GM23338 (cell line): ENCODE measurements around the gene CLUH.

Experiments used
- EZH2 ChIP-seq: fragments of 200-600 bp; sonication (generic); IDR thresholded peaks from one replicate; pipeline ENCODE4 v1.8.0; 2017; ENCODE audit warnings: antibody characterized with exemption, mild to moderate bottlenecking, low read depth; ENCODE audit not compliant: unreplicated experiment
- JUNB ChIP-seq: IDR thresholded peaks from one replicate; pipeline ENCODE4 v1.6.1; 2016; ENCODE audit warnings: antibody characterized with exemption; ENCODE audit not compliant: unreplicated experiment
- POLR2AphosphoS5 ChIP-seq: IDR thresholded peaks from 2 replicates; pipeline ENCODE4 v1.6.1; 2016; ENCODE audit warnings: antibody characterized with exemption, low read depth
- ZNF114 ChIP-seq: fragments of 250-450 bp; sonication (Bioruptor Pico); IDR thresholded peaks from 2 replicates; pipeline ENCODE4 v1.5.0; 2020; ENCODE audit warnings: mild to moderate bottlenecking, moderate library complexity
- ZNF331 ChIP-seq: fragments of 250-450 bp; sonication (Bioruptor Pico); IDR thresholded peaks from 2 replicates; pipeline ENCODE4 v1.5.0; 2020; ENCODE audit warnings: low read depth, mild to moderate bottlenecking, moderate library complexity
- TF ChIP-seq, protein P1 (sequence below), 2 experiments: fragments of 200-600 bp in 1 of 2; sonication (generic) in 1 of 2; conservative IDR thresholded peaks; 2 replicates each; pipeline versions ENCODE4 v1.5.1 to v1.6.1; 2016 to 2017; ENCODE audit warnings: antibody characterized with exemption in 2 of 2, low read depth in 2 of 2, mild to moderate bottlenecking in 2 of 2, moderate library complexity in 1 of 2
- TF ChIP-seq, protein P2 (sequence below): IDR thresholded peaks from one replicate; pipeline ENCODE4 v1.6.1; 2018; ENCODE audit warnings: antibody characterized with exemption; ENCODE audit not compliant: unreplicated experiment

DNA sequence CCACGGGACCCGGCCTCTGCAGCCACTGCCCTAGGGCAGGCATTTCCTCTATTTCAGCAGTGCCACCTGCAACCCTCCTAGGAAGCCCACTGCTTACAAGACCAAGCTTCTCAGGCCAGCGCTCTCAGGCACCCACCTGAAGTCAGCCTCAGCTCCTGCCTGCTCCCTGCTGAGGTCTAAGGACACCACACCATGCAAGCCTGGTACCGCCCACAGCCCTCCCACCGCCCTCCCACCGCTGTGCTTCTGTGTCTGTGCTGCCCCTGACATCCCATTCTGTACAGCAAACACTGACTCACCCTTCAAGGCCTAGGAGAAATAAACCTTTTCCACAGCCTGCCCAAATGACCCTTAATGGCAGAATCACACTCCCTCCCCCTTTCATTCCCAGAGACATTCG, 6.3 kb downstream of the CLUH start:
- TF ChIP-seq, protein P1, sequence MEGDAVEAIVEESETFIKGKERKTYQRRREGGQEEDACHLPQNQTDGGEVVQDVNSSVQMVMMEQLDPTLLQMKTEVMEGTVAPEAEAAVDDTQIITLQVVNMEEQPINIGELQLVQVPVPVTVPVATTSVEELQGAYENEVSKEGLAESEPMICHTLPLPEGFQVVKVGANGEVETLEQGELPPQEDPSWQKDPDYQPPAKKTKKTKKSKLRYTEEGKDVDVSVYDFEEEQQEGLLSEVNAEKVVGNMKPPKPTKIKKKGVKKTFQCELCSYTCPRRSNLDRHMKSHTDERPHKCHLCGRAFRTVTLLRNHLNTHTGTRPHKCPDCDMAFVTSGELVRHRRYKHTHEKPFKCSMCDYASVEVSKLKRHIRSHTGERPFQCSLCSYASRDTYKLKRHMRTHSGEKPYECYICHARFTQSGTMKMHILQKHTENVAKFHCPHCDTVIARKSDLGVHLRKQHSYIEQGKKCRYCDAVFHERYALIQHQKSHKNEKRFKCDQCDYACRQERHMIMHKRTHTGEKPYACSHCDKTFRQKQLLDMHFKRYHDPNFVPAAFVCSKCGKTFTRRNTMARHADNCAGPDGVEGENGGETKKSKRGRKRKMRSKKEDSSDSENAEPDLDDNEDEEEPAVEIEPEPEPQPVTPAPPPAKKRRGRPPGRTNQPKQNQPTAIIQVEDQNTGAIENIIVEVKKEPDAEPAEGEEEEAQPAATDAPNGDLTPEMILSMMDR (conservative IDR thresholded peaks at IDR 0.05; ENCODE audit: low read depth in 2 of 2): no peak
- TF ChIP-seq EZH2 (no peak), ZNF331 (CRISPR knock-in tag) (no peak), POLR2AphosphoS5 (no peak), ZNF114 (no peak), JUNB (no peak)
- TF ChIP-seq, protein P2, sequence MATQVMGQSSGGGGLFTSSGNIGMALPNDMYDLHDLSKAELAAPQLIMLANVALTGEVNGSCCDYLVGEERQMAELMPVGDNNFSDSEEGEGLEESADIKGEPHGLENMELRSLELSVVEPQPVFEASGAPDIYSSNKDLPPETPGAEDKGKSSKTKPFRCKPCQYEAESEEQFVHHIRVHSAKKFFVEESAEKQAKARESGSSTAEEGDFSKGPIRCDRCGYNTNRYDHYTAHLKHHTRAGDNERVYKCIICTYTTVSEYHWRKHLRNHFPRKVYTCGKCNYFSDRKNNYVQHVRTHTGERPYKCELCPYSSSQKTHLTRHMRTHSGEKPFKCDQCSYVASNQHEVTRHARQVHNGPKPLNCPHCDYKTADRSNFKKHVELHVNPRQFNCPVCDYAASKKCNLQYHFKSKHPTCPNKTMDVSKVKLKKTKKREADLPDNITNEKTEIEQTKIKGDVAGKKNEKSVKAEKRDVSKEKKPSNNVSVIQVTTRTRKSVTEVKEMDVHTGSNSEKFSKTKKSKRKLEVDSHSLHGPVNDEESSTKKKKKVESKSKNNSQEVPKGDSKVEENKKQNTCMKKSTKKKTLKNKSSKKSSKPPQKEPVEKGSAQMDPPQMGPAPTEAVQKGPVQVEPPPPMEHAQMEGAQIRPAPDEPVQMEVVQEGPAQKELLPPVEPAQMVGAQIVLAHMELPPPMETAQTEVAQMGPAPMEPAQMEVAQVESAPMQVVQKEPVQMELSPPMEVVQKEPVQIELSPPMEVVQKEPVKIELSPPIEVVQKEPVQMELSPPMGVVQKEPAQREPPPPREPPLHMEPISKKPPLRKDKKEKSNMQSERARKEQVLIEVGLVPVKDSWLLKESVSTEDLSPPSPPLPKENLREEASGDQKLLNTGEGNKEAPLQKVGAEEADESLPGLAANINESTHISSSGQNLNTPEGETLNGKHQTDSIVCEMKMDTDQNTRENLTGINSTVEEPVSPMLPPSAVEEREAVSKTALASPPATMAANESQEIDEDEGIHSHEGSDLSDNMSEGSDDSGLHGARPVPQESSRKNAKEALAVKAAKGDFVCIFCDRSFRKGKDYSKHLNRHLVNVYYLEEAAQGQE: no peak
